Neuronal stem cell (in vitro differentiated cells): ENCODE data around the gene ACAD10.
"Not testable (repeated sequence)": the region's sequence is repeated elsewhere in the genome, so short reads cannot be mapped to it uniquely, and the experiment has no call there.

Experiments used
- DNase-seq: peaks from one replicate; pipeline ENCODE4 v3.0.0-alpha.2; 2013; ENCODE audit warnings: low spot score
- H2AFZ ChIP-seq: one replicate; pipeline ENCODE4 v1.6.1; 2013; ENCODE audit warnings: mild to moderate bottlenecking, low read length, inconsistent platforms
- H2AK5ac ChIP-seq: 2 replicates; pipeline ENCODE4 v1.6.1; 2013; ENCODE audit warnings: low read depth, mild to moderate bottlenecking, inconsistent platforms, low read length, moderate library complexity, mixed read lengths
- H2BK120ac ChIP-seq: 2 replicates; pipeline ENCODE4 v1.6.1; 2013; ENCODE audit warnings: low read depth, mild to moderate bottlenecking, inconsistent platforms, low read length, moderate library complexity, mixed read lengths
- H2BK12ac ChIP-seq: one replicate; pipeline ENCODE4 v1.6.1; 2013; ENCODE audit warnings: low read length, inconsistent platforms
- H2BK15ac ChIP-seq: 2 replicates; pipeline ENCODE4 v1.6.1; 2013; ENCODE audit warnings: mild to moderate bottlenecking, low read length, inconsistent platforms, mixed read lengths
- H2BK5ac ChIP-seq: one replicate; pipeline ENCODE4 v1.6.1; 2013; ENCODE audit warnings: inconsistent platforms, mild to moderate bottlenecking, low read length, moderate library complexity
- H3K14ac ChIP-seq: one replicate; pipeline ENCODE4 v1.6.1; 2013; ENCODE audit warnings: low read length, inconsistent platforms
- H3K18ac ChIP-seq: 2 replicates; pipeline ENCODE4 v1.6.1; 2013; ENCODE audit warnings: low read length, inconsistent platforms
- H3K23ac ChIP-seq: 2 replicates; pipeline ENCODE4 v1.6.1; 2013; ENCODE audit warnings: low read depth, mild to moderate bottlenecking, mixed read lengths, low read length, inconsistent platforms; ENCODE audit not compliant: poor library complexity
- H3K27ac ChIP-seq: replicated peaks from 3 replicates; pipeline ENCODE4 v1.5.1; 2013; ENCODE audit warnings: low read length, inconsistent platforms
- H3K27me3 ChIP-seq, 3 experiments: 2 replicates each; pipeline ENCODE4 v1.6.1; 2013; ENCODE audit warnings: low read length in 3 of 3, mild to moderate bottlenecking in 2 of 3, inconsistent platforms in 1 of 3, low read depth in 1 of 3, mixed read lengths in 1 of 3, moderate library complexity in 1 of 3; ENCODE audit not compliant: control insufficient read depth in 3 of 3, insufficient read depth in 3 of 3
- H3K36me3 ChIP-seq, 2 donors: replicated peaks in 1 of 2; 2 replicates each; pipeline ENCODE4 v1.6.1; 2013; ENCODE audit warnings: low read length in 2 of 2; ENCODE audit not compliant: control insufficient read depth in 2 of 2, insufficient read depth in 2 of 2
- H3K4ac ChIP-seq: 2 replicates; pipeline ENCODE4 v1.6.1; 2013; ENCODE audit warnings: inconsistent platforms, mild to moderate bottlenecking, low read length, moderate library complexity
- H3K4me1 ChIP-seq, 2 donors: 1 replicate in 1 of 2; 2 replicates in 1 of 2; pipeline ENCODE4 v1.6.1; 2013; ENCODE audit warnings: low read length in 2 of 2, low read depth in 1 of 2; ENCODE audit not compliant: control insufficient read depth in 2 of 2, insufficient read depth in 1 of 2
- H3K4me2 ChIP-seq: one replicate; pipeline ENCODE4 v1.6.1; 2013; ENCODE audit warnings: mild to moderate bottlenecking, low read length, inconsistent platforms; ENCODE audit not compliant: insufficient read depth, poor library complexity, severe bottlenecking
- H3K4me3 ChIP-seq, 2 donors: 2 replicates each; pipeline ENCODE4 v1.5.1; 2013; ENCODE audit warnings: low read length in 2 of 2, mild to moderate bottlenecking in 2 of 2, inconsistent platforms in 1 of 2, moderate library complexity in 1 of 2
- H3K79me1 ChIP-seq: one replicate; pipeline ENCODE4 v1.6.1; 2013; ENCODE audit warnings: low read depth, mild to moderate bottlenecking, inconsistent platforms, low read length, moderate library complexity
- H3K9ac ChIP-seq: one replicate; pipeline ENCODE4 v1.6.1; 2013; ENCODE audit warnings: mild to moderate bottlenecking, low read depth, low read length, inconsistent platforms; ENCODE audit not compliant: poor library complexity
- H3K9me3 ChIP-seq, 2 donors: replicated peaks in 1 of 2; 2 replicates each; pipeline versions ENCODE3 to v1.6.1; 2013; ENCODE audit warnings: low read length in 2 of 2, mild to moderate bottlenecking in 2 of 2, inconsistent platforms in 1 of 2, low read depth in 1 of 2, mixed read lengths in 1 of 2, moderate library complexity in 1 of 2; ENCODE audit not compliant: control insufficient read depth in 2 of 2, insufficient read depth in 1 of 2
- H4K8ac ChIP-seq: one replicate; pipeline ENCODE4 v1.6.1; 2013; ENCODE audit warnings: low read depth, mild to moderate bottlenecking, inconsistent platforms, low read length, moderate library complexity
- H4K91ac ChIP-seq: one replicate; pipeline ENCODE4 v1.6.1; 2013; ENCODE audit warnings: low read length, low read depth, mild to moderate bottlenecking, inconsistent platforms; ENCODE audit not compliant: poor library complexity
- WGBS, 2 donors: extraction: QIAGEN DNeasy Blood & Tissue Kit; methylation state at CpG; one replicate each; pipeline ENCODE4 v1.1.7; 2013; ENCODE audit warnings: missing lambda C conversion rate in 2 of 2, mixed read lengths in 1 of 2; ENCODE audit not compliant: insufficient read length in 2 of 2, insufficient replicate concordance in 1 of 2; ENCODE audit errors: extremely low coverage in 2 of 2; 5-methylcytosine and 5-hydroxymethylcytosine counted together

Gene ACAD10

GRCh38 chr12:111652530-111652929 is 33.3 kb upstream of the ACAD10 start:
- not testable (repeated sequence) for H3K4ac ChIP-seq, H4K91ac ChIP-seq, H3K4me1 ChIP-seq, H3K18ac ChIP-seq, DNase-seq, H3K27ac ChIP-seq, H2BK120ac ChIP-seq, H3K79me1 ChIP-seq, H2AFZ ChIP-seq, H3K14ac ChIP-seq, H2AK5ac ChIP-seq, H3K4me2 ChIP-seq, H3K27me3 ChIP-seq, H3K9me3 ChIP-seq, H3K9ac ChIP-seq, H2BK12ac ChIP-seq, H2BK5ac ChIP-seq, H3K4me3 ChIP-seq, H3K23ac ChIP-seq, H2BK15ac ChIP-seq, H4K8ac ChIP-seq
- WGBS, 2 donors, result no CpG with 5 or more reads among the region's 9 CpGs
- H3K36me3 ChIP-seq, result peaks cover 20 to 83% of the 10 kb centered on the region in 2 donors

GRCh38 chr12:111653596-111653995 is 32.3 kb upstream of the ACAD10 start:
- no peak overlapping the region for H2AK5ac ChIP-seq
- no peak overlapping the region for H3K14ac ChIP-seq
- no peaks in the 10 kb centered on the region for H3K9me3 ChIP-seq
- no peak overlapping the region for H2AFZ ChIP-seq
- H3K27ac ChIP-seq, result no peak overlapping the region
- H3K9ac ChIP-seq, result no peak overlapping the region
- H3K18ac ChIP-seq, result no peak overlapping the region
- H4K91ac ChIP-seq, result no peak overlapping the region
- no CpG with 5 or more reads among the region's 6 CpGs for whole genome bisulfite sequencing, 2 donors
- no peaks in the 10 kb centered on the region for H3K4me1 ChIP-seq
- H3K4ac ChIP-seq, result no peak overlapping the region
- H2BK12ac ChIP-seq, result no peak overlapping the region
- H3K4me3 ChIP-seq, result no peak overlapping the region
- no peak overlapping the region for H3K4me2 ChIP-seq
- H3K23ac ChIP-seq, result no peak overlapping the region
- peaks cover 2% of the 10 kb centered on the region for H3K79me1 ChIP-seq
- H3K27me3 ChIP-seq, result no peaks in the 10 kb centered on the region
- H2BK15ac ChIP-seq, result no peak overlapping the region
- no peak overlapping the region for H2BK5ac ChIP-seq
- DNase-seq, result no peak
- no peak overlapping the region for H2BK120ac ChIP-seq
- peaks cover 20 to 90% of the 10 kb centered on the region in 2 donors for H3K36me3 ChIP-seq
- H4K8ac ChIP-seq, result no peak overlapping the region

- Histone ChIP-seq H3K27me3 (no peaks in the 10 kb centered on the region), H2BK15ac (no peak overlapping the region), H2BK120ac (no peak overlapping the region), H4K91ac (no peak overlapping the region), H3K4me2 (no peak overlapping the region), H3K9me3 (no peaks in the 10 kb centered on the region), H3K9ac (no peak overlapping the region), H2AK5ac (no peak overlapping the region), H3K23ac (no peak overlapping the region), H3K18ac (no peak overlapping the region), H3K4me1 (no peaks in the 10 kb centered on the region), H3K36me3 (peaks cover 17 to 95% of the 10 kb centered on the region in 2 donors), H3K14ac (no peak overlapping the region), H3K27ac (no peak overlapping the region), H3K4me3 (no peak overlapping the region), H2BK12ac (no peak overlapping the region), H4K8ac (no peak overlapping the region), H2AFZ (no peak overlapping the region), H3K4ac (no peak overlapping the region), H2BK5ac (no peak overlapping the region), H3K79me1 (no peaks in the 10 kb centered on the region)
- WGBS, 2 donors, result no CpG with 5 or more reads among the region's 3 CpGs
- DNase-seq, result no peak
Observed at GRCh38 chr12:111655356-111655755, 30.5 kb upstream of the ACAD10 start.

- no peak for DNase-seq
- Histone ChIP-seq H3K4me1 (no peaks in the 10 kb centered on the region), H3K27ac (no peak overlapping the region), H4K8ac (no peak overlapping the region), H3K9me3 (no peaks in the 10 kb centered on the region), H3K18ac (no peak overlapping the region), H3K4ac (no peak overlapping the region), H3K14ac (no peak overlapping the region), H2BK120ac (no peak overlapping the region), H2BK15ac (no peak overlapping the region), H2AFZ (no peak overlapping the region), H3K23ac (no peak overlapping the region), H2AK5ac (no peak overlapping the region), H3K9ac (no peak overlapping the region), H3K79me1 (no peaks in the 10 kb centered on the region), H2BK12ac (no peak overlapping the region), H3K4me2 (no peak overlapping the region), H4K91ac (no peak overlapping the region), H3K4me3 (no peak overlapping the region), H3K27me3 (no peaks in the 10 kb centered on the region), H2BK5ac (no peak overlapping the region), H3K36me3 (peaks cover 15 to 94% of the 10 kb centered on the region in 2 donors)
- no CpG with 5 or more reads among the region's 4 CpGs for WGBS, 2 donors
Observed at GRCh38 chr12:111656016-111656415, 29.8 kb upstream of the ACAD10 start.
